ENCODE results near the gene VAC14. TPM values are rescaled to one million over a fixed set of nuclear protein-coding genes. Genes with fewer than 3 reads are reported as not detected.

Gene VAC14
- total RNA-seq, 1 donor from 2014 or later: 16.1 TPM

DNA sequence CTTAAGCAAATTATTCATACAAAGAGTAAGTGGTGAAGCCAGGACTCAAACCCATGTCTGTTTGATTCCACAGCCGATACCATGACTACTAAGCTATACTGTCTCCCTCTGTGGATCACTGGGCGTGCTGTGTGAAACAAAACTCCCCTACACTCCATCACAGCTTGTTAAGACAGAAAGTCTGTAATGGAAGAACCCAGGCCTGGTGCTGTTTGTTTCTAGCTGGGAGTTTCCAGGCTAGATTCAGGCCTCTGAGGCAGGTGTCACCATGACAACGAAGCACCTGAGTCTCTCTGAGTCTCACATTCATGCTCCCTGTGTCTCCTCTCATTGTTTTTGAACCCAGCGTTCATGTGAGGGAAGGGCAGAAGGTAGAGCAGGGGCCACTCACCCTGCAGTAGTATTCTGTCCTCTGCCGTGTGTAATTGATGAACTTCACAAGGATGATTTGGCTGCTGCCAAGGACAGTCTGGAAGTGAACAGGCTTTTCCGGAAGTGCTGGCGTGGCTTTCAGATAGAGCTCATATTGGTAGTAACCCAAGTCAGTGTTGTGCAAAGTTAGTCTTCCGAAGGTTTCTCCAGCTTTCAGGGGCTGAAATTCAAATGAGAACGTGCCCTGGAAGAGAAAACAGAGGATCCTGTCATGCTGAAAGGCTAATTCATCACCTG lies 8.6 kb upstream of the VAC14 start:
- no peaks in the 10 kb centered on the region for H3K4me1 ChIP-seq
- H4K20me1 ChIP-seq (ENCODE audit: low read depth): no peaks in the 10 kb centered on the region
- Mint-ChIP-seq H3K27me3 (ENCODE audit: insufficient read depth, low read depth) (peaks cover 2% of the 10 kb centered on the region), H3K4me3 (no peak overlapping the region), H3K27ac (no peak overlapping the region), H3K4me1 (no peaks in the 10 kb centered on the region), H3K36me3 (no peaks in the 10 kb centered on the region), H3K9me3 (peaks cover 1% of the 10 kb centered on the region)
- no peak for DNase-seq (ENCODE audit: low spot score)
- H3K27ac ChIP-seq: no peak overlapping the region
- no peaks in the 10 kb centered on the region for H3F3A ChIP-seq (ENCODE audit: low read depth)
- H3K79me2 ChIP-seq (ENCODE audit: low read depth): no peaks in the 10 kb centered on the region
- no peak overlapping the region for H3K9ac ChIP-seq
- peaks cover 60% of the 10 kb centered on the region for H3K27me3 ChIP-seq
- H3K36me3 ChIP-seq: no peaks in the 10 kb centered on the region
- no peak overlapping the region for H3K4me3 ChIP-seq
- TF ChIP-seq, protein P1, sequence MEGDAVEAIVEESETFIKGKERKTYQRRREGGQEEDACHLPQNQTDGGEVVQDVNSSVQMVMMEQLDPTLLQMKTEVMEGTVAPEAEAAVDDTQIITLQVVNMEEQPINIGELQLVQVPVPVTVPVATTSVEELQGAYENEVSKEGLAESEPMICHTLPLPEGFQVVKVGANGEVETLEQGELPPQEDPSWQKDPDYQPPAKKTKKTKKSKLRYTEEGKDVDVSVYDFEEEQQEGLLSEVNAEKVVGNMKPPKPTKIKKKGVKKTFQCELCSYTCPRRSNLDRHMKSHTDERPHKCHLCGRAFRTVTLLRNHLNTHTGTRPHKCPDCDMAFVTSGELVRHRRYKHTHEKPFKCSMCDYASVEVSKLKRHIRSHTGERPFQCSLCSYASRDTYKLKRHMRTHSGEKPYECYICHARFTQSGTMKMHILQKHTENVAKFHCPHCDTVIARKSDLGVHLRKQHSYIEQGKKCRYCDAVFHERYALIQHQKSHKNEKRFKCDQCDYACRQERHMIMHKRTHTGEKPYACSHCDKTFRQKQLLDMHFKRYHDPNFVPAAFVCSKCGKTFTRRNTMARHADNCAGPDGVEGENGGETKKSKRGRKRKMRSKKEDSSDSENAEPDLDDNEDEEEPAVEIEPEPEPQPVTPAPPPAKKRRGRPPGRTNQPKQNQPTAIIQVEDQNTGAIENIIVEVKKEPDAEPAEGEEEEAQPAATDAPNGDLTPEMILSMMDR (IDR thresholded peaks at IDR 0.05): no peak
- no peak for TF ChIP-seq EZH2 (IDR thresholded peaks at IDR 0.05)
- TF ChIP-seq EZH2phosphoT487 (IDR thresholded peaks at IDR 0.05): no peak
- H3K4me2 ChIP-seq: no peak overlapping the region
- no peaks in the 10 kb centered on the region for H3K9me3 ChIP-seq (ENCODE audit: low read depth)
- H2AFZ ChIP-seq (replicated peaks): no peak overlapping the region

GRCh38 chr16:70808371-70808770 lies 7.4 kb upstream of the VAC14 start:
- H3K4me3 Mint-ChIP-seq: no peak overlapping the region
- Histone ChIP-seq H3K27ac (no peak overlapping the region), H3K9me3 (ENCODE audit: low read depth) (no peaks in the 10 kb centered on the region), H2AFZ (replicated peaks) (no peak overlapping the region), H3K27me3 (peaks cover 71% of the 10 kb centered on the region), H3K4me1 (no peaks in the 10 kb centered on the region), H3K36me3 (no peaks in the 10 kb centered on the region), H3K4me2 (no peak overlapping the region), H4K20me1 (ENCODE audit: low read depth) (no peaks in the 10 kb centered on the region), H3K9ac (no peak overlapping the region), H3F3A (ENCODE audit: low read depth) (no peaks in the 10 kb centered on the region), H3K79me2 (ENCODE audit: low read depth) (no peaks in the 10 kb centered on the region), H3K4me3 (no peak overlapping the region)
- H3K36me3 Mint-ChIP-seq: no peaks in the 10 kb centered on the region
- H3K9me3 Mint-ChIP-seq: peaks cover 6% of the 10 kb centered on the region
- H3K4me1 Mint-ChIP-seq: no peaks in the 10 kb centered on the region
- no peak for TF ChIP-seq EZH2 (IDR thresholded peaks at IDR 0.05)
- TF ChIP-seq, protein P1 (IDR thresholded peaks at IDR 0.05): peak; percentile 30
- peaks cover 2% of the 10 kb centered on the region for H3K27me3 Mint-ChIP-seq (ENCODE audit: insufficient read depth, low read depth)
- DNase-seq (ENCODE audit: low spot score): no peak
- peak overlapping the region; percentile 53 for H3K27ac Mint-ChIP-seq

GRCh38 chr16:70805787-70806186 lies 4.8 kb upstream of the VAC14 start:
- DNase-seq (ENCODE audit: low spot score): no peak
- H3K9ac ChIP-seq: no peak overlapping the region
- peaks cover under 1% of the 10 kb centered on the region for H3K79me2 ChIP-seq (ENCODE audit: low read depth)
- no peaks in the 10 kb centered on the region for H4K20me1 ChIP-seq (ENCODE audit: low read depth)
- H3K4me2 ChIP-seq: no peak overlapping the region
- H3F3A ChIP-seq (ENCODE audit: low read depth): peaks cover 4% of the 10 kb centered on the region
- no peaks in the 10 kb centered on the region for H3K36me3 Mint-ChIP-seq
- no peak overlapping the region for H3K4me3 Mint-ChIP-seq
- H3K4me1 ChIP-seq: no peaks in the 10 kb centered on the region
- H2AFZ ChIP-seq (replicated peaks): no peak overlapping the region
- H3K9me3 ChIP-seq (ENCODE audit: low read depth): no peaks in the 10 kb centered on the region
- no peak for TF ChIP-seq EZH2 (IDR thresholded peaks at IDR 0.05)
- TF ChIP-seq, protein P1 (IDR thresholded peaks at IDR 0.05): no peak
- TF ChIP-seq EZH2phosphoT487 (IDR thresholded peaks at IDR 0.05): no peak
- no peak overlapping the region for H3K4me3 ChIP-seq
- no peak overlapping the region for H3K27ac Mint-ChIP-seq
- H3K27me3 ChIP-seq: peaks cover 91% of the 10 kb centered on the region
- no peak overlapping the region for H3K27ac ChIP-seq
- peaks cover 2% of the 10 kb centered on the region for H3K27me3 Mint-ChIP-seq (ENCODE audit: insufficient read depth, low read depth)
- no peaks in the 10 kb centered on the region for H3K4me1 Mint-ChIP-seq
- no peaks in the 10 kb centered on the region for H3K36me3 ChIP-seq
- H3K9me3 Mint-ChIP-seq: peaks cover 6% of the 10 kb centered on the region
